H1 (cell line): ENCODE data around the gene CHD2. TPM values are rescaled to one million over a fixed set of nuclear protein-coding genes. Genes with fewer than 3 reads are reported as not detected.

Source experiments
- ASH2L ChIP-seq: fragments of 200-600, 300-600 bp; sonication (generic); IDR thresholded peaks from one replicate; pipeline ENCODE4 v1.7.1; 2017; ENCODE audit warnings: low read length
- BACH1 ChIP-seq: IDR thresholded peaks from 2 replicates; pipeline ENCODE4 v1.6.1; 2012; ENCODE audit warnings: low read length, improper control_type of control experiment
- BRCA1 ChIP-seq: IDR thresholded peaks from 2 replicates; pipeline ENCODE4 v1.6.1; 2012; ENCODE audit warnings: low read depth, low read length, improper control_type of control experiment
- CBX5 ChIP-seq: fragments of 300-800, 300-1000 bp; sonication (generic); IDR thresholded peaks from 2 replicates; pipeline ENCODE4 v1.7.1; 2016; ENCODE audit warnings: antibody characterized with exemption, low read length, low read depth
- CBX8 ChIP-seq: fragments of 300-800, 300-1000 bp; sonication (generic); IDR thresholded peaks from 2 replicates; pipeline ENCODE4 v1.7.1; 2016; ENCODE audit warnings: low read depth, low read length, borderline replicate concordance
- CEBPB ChIP-seq: IDR thresholded peaks from 2 replicates; pipeline ENCODE4 v1.6.1; 2012; ENCODE audit warnings: low read depth, low read length
- CHD1 ChIP-seq: IDR thresholded peaks from 2 replicates; pipeline ENCODE4 v1.6.1; 2012; ENCODE audit warnings: low read depth, low read length, improper control_type of control experiment
- CHD2 ChIP-seq: IDR thresholded peaks from 2 replicates; pipeline ENCODE4 v1.6.1; 2012; ENCODE audit warnings: low read length, improper control_type of control experiment
- CTBP2 ChIP-seq: IDR thresholded peaks from 2 replicates; pipeline ENCODE4 v1.7.0; 2011; ENCODE audit warnings: borderline replicate concordance, mild to moderate bottlenecking, moderate library complexity, mixed read lengths, low read length; ENCODE audit not compliant: insufficient read depth, insufficient read length
- EP300 ChIP-seq, 2 experiments: IDR thresholded peaks; 1 replicate in 1 of 2; 2 replicates in 1 of 2; pipeline ENCODE4 v1.6.1; 2011 to 2012; ENCODE audit warnings: low read depth in 2 of 2, low read length in 2 of 2, mild to moderate bottlenecking in 2 of 2, borderline replicate concordance in 1 of 2, inconsistent platforms in 1 of 2, moderate library complexity in 1 of 2
- EZH2 ChIP-seq: fragments of 200-600 bp; sonication (generic); IDR thresholded peaks from 2 replicates; pipeline ENCODE4 v1.7.1; 2012; ENCODE audit warnings: low read depth, mild to moderate bottlenecking, moderate library complexity, low read length, inconsistent platforms; ENCODE audit not compliant: severe bottlenecking
- FOSL1 ChIP-seq: IDR thresholded peaks from 2 replicates; pipeline ENCODE4 v1.6.1; 2011; ENCODE audit warnings: mild to moderate bottlenecking, low read depth, low read length, moderate library complexity; ENCODE audit not compliant: insufficient read depth
- GABPA ChIP-seq: IDR thresholded peaks from 2 replicates; pipeline ENCODE4 v1.6.1; 2011; ENCODE audit warnings: mild to moderate bottlenecking, low read length, moderate library complexity, borderline replicate concordance; ENCODE audit not compliant: insufficient read depth
- GTF2F1 ChIP-seq: IDR thresholded peaks from 2 replicates; pipeline ENCODE4 v1.6.1; 2012; ENCODE audit warnings: low read depth, low read length, improper control_type of control experiment, borderline replicate concordance
- MAFK ChIP-seq: IDR thresholded peaks from 2 replicates; pipeline ENCODE4 v1.6.1; 2012; ENCODE audit warnings: low read depth, mild to moderate bottlenecking, improper control_type of control experiment, low read length
- POLR2AphosphoS5 ChIP-seq: IDR thresholded peaks from 2 replicates; pipeline ENCODE4 v1.6.1; 2011; ENCODE audit warnings: low read depth, low read length
- RAD21 ChIP-seq, 2 experiments: IDR thresholded peaks in 1 of 2; conservative IDR thresholded peaks in 1 of 2; 2 replicates each; pipeline ENCODE4 v1.6.1; 2011; ENCODE audit warnings: low read depth in 2 of 2, low read length in 2 of 2, improper control_type of control experiment in 1 of 2, inconsistent platforms in 1 of 2, mild to moderate bottlenecking in 1 of 2, moderate library complexity in 1 of 2
- RFX5 ChIP-seq: IDR thresholded peaks from 2 replicates; pipeline ENCODE4 v1.6.1; 2011; ENCODE audit warnings: low read depth, low read length, improper control_type of control experiment, borderline replicate concordance
- SIN3A ChIP-seq, 2 experiments: IDR thresholded peaks in 1 of 2; conservative IDR thresholded peaks in 1 of 2; 2 replicates each; pipeline ENCODE4 v1.6.1; 2011 to 2012; ENCODE audit warnings: low read length in 2 of 2, improper control_type of control experiment in 1 of 2, low read depth in 1 of 2, mild to moderate bottlenecking in 1 of 2
- SIRT6 ChIP-seq: IDR thresholded peaks from one replicate; pipeline ENCODE4 v1.7.1; 2012; ENCODE audit warnings: low read length, inconsistent platforms
- TAF7 ChIP-seq: optimal IDR thresholded peaks from 2 replicates; pipeline ENCODE3; 2011; ENCODE audit warnings: low read depth, mild to moderate bottlenecking, inconsistent platforms, low read length, moderate library complexity, borderline replicate concordance
- ZNF274 ChIP-seq: IDR thresholded peaks from 2 replicates; pipeline ENCODE4 v1.7.0; 2012; ENCODE audit warnings: low read length, borderline replicate concordance; ENCODE audit errors: extremely low read depth
- polyA plus RNA-seq, 7 experiments: library from polyadenylated mRNA; depleted of rRNA in 3 of 7; stranded (reverse) in 5 of 7; unstranded in 2 of 7; fragments of >200 nt in 5 of 7; fragments of 200-250 nt in 2 of 7; gene quantifications; 1 replicate in 5 of 7; 2 replicates in 1 of 7; 4 replicates in 1 of 7; pipeline versions ENCODE4 v1.2.1 to v1.2.3, GENCODE V29; 2011 to 2013; ENCODE audit warnings: missing spikeins in 2 of 7, mixed read lengths in 2 of 7
- total RNA-seq: library from RNA; stranded (reverse); fragmentation: NEBNext Ultra II Directional; extraction: Animal tissue kit (Norgen Biotek cat#: 25700); gene quantifications from 2 replicates; pipeline ENCODE4 v1.2.1, GENCODE V29; 2021
- TF ChIP-seq, protein P1 (sequence below): IDR thresholded peaks from 2 replicates; pipeline ENCODE4 v1.6.1; 2011; ENCODE audit warnings: low read depth, mild to moderate bottlenecking, low read length; ENCODE audit not compliant: insufficient read depth

Gene CHD2
- total and polyA plus RNA-seq, 2 of the 8 experiments (the other 6 are each of a cell fraction or from before 2014, with no cell fraction given), result 28.8 to 70.0 TPM

DNA sequence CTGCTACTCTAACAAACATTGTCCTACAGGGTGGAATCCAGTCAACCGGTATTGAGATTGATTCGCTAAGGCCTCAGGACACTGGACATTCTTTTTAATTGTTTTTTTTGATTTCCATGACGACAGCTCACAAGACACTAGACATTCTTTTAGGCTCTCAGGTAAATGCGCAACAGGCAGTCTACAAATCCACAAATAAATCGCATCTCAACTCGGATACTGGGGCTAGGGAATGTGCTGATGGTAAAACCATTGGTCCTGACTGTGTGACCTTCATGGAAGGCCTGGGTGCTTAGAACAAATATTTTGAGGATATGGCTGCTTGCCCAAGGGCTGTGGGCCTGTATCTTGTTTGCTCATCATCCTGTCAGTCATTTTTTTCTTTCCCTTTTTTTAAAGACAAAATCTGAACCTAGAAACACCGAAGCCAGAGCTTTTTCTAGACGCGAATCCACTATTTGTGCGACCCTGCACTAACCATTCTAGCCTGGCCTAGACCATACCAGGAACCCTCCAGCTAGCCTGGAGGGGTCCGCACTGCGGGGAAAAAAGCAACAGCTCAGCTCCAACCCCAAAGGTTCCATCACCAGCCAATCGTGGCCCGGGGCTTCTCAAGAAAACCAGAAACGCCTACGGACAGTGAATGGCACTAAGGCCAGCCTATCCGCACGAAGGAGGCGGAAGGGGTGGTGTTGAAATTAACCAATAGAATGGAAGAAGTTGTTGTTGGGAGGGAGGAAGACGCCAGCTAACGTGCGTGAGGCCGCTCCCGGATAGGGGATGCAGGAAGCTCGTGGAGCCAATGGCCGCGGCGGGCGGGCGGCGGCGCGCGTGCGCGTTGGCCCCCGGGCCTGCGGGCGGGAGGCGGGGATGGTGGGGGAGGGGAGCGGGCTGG lies 18.1 kb upstream of the CHD2 start (continued):
- TF ChIP-seq RAD21 (IDR thresholded peaks at IDR 0.05 in 1 of 2, conservative IDR thresholded peaks at IDR 0.05 in 1 of 2; ENCODE audit: low read depth in 2 of 2, low read length in 2 of 2) (0 out of 4 replicates have a peak, but pooled peaks have one; percentile 1 to 2), BRCA1 (no peak), FOSL1 (no peak), RFX5 (peak; percentile 54; the same call in 1 of the 2 replicates), EZH2 (no peak), POLR2AphosphoS5 (peak; percentile 94), TAF7 (peak; percentile 93), CBX8 (no peak), SIN3A (conservative IDR thresholded peaks at IDR 0.05 in 1 of 2, IDR thresholded peaks at IDR 0.05 in 1 of 2; ENCODE audit: low read depth in 1 of 2, low read length in 2 of 2) (no peak), SIRT6 (no peak), ASH2L (peak; percentile 22), CTBP2 (no peak), CBX5 (no peak), CHD1 (no peak; the same call in 1 of the 2 replicates), CEBPB (no peak), BACH1 (no peak), GTF2F1 (no peak), ZNF274 (no peak), MAFK (no peak), GABPA (no peak), CHD2 (peak; percentile 95), EP300 (IDR thresholded peaks at IDR 0.05; ENCODE audit: borderline replicate concordance in 1 of 2, low read depth in 2 of 2, low read length in 2 of 2) (no peak)
- TF ChIP-seq, protein P1, sequence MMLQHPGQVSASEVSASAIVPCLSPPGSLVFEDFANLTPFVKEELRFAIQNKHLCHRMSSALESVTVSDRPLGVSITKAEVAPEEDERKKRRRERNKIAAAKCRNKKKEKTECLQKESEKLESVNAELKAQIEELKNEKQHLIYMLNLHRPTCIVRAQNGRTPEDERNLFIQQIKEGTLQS, result no peak
